ENCODE results near the gene TNFSF10.
"Not testable (repeated sequence)": the region's sequence is repeated elsewhere in the genome, so short reads cannot be mapped to it uniquely, and the experiment has no call there.

Gene TNFSF10

DNA sequence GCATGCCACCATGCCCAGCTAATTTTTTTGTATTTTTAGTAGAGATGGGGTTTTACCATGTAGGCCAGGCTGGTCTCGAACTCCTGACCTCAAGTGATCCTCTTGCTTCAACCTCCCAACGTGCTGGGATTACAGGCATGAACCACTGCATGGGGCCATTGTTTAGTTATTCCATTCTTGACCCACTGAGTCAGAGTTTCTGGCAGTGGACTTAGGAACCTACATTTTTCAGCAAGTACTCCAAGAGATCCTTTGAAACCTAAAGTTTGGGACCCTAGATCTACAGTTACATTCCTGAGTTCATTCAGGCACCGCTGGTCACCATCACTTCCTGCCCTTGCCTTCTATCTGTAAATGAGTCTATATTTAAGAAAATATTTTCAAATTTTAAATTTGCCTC lies 1.4 kb upstream of the TNFSF10 start:
- TF ChIP-seq, protein P1, sequence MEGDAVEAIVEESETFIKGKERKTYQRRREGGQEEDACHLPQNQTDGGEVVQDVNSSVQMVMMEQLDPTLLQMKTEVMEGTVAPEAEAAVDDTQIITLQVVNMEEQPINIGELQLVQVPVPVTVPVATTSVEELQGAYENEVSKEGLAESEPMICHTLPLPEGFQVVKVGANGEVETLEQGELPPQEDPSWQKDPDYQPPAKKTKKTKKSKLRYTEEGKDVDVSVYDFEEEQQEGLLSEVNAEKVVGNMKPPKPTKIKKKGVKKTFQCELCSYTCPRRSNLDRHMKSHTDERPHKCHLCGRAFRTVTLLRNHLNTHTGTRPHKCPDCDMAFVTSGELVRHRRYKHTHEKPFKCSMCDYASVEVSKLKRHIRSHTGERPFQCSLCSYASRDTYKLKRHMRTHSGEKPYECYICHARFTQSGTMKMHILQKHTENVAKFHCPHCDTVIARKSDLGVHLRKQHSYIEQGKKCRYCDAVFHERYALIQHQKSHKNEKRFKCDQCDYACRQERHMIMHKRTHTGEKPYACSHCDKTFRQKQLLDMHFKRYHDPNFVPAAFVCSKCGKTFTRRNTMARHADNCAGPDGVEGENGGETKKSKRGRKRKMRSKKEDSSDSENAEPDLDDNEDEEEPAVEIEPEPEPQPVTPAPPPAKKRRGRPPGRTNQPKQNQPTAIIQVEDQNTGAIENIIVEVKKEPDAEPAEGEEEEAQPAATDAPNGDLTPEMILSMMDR (IDR thresholded peaks at IDR 0.05; ENCODE audit: extremely low read depth, missing control alignments): no peak
- no peak for DNase-seq (ENCODE audit: low spot score)

- DNase-seq (ENCODE audit: low spot score): not testable (repeated sequence)
Measured at GRCh38 chr3:172521837-172522726, 1.1 kb downstream of the TNFSF10 start.

DNA sequence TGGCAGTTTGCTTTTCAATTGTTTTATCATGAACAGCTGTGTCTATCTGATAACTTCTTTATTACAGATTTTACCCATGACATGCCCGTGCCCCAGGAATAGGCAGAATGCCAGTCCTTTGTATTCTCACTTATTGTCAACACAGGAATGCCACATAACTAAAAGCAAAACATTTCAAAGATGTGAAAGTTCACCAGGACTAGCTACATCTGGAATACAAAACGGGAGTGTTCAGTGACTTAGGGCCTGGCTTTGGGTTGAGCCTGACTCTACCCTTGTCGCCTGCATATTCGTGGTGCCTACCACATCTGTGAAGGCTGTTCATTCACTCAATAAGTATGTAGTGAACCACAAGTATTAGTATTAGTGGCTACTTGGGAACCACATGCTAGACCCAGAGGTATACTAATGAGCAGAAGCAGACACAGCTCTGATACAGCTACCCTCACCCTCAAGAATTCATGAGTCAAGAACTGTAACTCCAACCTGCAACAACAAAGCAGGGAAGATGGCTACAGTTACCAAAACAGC lies 2.9 kb downstream of the TNFSF10 start:
- DNase-seq (ENCODE audit: low spot score): peak; percentile 16
- TF ChIP-seq, protein P1 (IDR thresholded peaks at IDR 0.05; ENCODE audit: extremely low read depth, missing control alignments): no peak

- TF ChIP-seq, protein P1 (IDR thresholded peaks at IDR 0.05; ENCODE audit: extremely low read depth, missing control alignments): no peak
- no peak for DNase-seq (ENCODE audit: low spot score)
Measured at GRCh38 chr3:172519740-172520139, 3.5 kb downstream of the TNFSF10 start.

GRCh38 chr3:172518929-172519640 lies 4.1 kb downstream of the TNFSF10 start:
- TF ChIP-seq, protein P1 (IDR thresholded peaks at IDR 0.05; ENCODE audit: extremely low read depth, missing control alignments): no peak
- no peak for DNase-seq (ENCODE audit: low spot score)

- no peak for DNase-seq (ENCODE audit: low spot score)
Measured at GRCh38 chr3:172517859-172518466, 5.3 kb downstream of the TNFSF10 start.

More at GRCh38 chr3:172517859-172518466, 5.3 kb downstream of the TNFSF10 start:
- TF ChIP-seq, protein P1 (IDR thresholded peaks at IDR 0.05; ENCODE audit: extremely low read depth, missing control alignments): no peak
